DMS114 treated with DMSO at 0.1 percent for 48 hours (cell line): ENCODE results near the gene NSMF.

ENCODE experiments used
- DNase-seq: peaks from one replicate; lab custom pipeline; 2025; ENCODE audit not compliant: unreplicated experiment; lab: John Stamatoyannopoulos, UW

NSMF gene

GRCh38 chr9:137433349-137433915 lies 25.7 kb downstream of the NSMF start:
- DNase-seq: no peak

DNA sequence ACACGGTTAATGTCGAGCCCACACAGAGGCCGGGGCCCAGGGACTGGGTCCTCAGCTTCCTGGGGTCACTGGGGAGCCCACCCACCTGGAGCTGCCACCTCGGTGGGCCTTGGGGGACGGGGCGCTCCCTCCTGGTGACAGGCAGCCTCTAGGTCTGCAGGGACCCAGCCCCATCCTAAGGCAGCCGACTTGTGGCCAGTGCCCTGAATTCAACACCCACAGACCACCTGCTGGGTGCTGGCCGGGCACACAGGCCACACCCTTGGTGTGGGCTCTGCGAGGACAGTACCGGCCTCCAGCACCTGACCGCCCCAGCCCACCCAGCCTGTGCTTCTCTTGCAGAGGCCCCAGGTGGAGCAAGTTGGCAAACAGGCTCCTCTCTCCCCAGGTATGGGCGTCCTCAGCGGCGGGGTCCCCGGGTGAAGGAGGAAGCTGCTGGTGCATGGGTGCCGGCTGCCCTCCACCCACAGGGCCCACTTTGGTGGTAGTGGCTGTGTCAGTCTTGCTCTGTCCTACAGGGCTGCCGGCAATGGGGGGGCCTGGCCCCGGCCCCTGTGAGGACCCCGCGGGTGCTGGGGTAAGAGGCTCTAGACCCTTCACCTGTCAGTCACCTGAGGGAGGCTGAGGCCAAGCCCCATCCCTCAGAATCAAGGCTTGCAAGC lies 26.3 kb downstream of the NSMF start:
- DNase-seq: no peak

GRCh38 chr9:137431416-137431931 lies 27.7 kb downstream of the NSMF start:
- no peak for DNase-seq

DNA sequence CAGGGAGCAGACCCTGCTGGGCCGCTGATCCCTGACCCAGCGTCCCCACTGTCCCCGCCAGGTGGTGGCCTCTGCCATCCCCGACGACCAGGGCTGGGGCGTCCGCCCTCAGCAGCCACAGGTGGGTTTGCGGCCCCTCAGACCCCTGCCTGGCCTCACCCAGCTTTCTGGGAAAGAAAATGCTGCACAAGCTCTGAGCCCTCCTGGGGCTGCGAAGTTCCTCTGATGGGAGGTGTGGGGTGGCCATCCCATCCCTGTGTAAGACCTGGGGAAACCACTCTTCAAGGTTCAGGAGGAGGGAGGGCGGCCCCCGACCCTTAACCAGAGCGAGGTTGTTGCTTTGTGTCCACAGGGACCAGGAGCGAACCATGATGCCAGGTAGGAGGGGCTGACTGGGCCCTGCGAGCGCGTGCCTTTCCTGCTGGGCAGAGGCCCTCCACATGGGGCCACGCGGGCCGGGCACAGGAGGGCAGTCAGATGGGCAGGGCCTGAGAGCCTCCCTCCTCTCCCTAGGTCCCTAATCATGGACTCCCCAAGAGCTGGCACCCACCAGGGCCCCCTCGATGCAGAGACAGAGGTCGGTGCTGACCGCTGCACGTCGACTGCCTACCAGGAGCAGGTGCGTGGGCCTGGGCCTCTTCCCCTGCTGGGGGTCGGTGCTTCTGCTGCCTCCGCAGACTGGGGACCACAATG lies 28.3 kb downstream of the NSMF start:
- no peak for DNase-seq

DNA sequence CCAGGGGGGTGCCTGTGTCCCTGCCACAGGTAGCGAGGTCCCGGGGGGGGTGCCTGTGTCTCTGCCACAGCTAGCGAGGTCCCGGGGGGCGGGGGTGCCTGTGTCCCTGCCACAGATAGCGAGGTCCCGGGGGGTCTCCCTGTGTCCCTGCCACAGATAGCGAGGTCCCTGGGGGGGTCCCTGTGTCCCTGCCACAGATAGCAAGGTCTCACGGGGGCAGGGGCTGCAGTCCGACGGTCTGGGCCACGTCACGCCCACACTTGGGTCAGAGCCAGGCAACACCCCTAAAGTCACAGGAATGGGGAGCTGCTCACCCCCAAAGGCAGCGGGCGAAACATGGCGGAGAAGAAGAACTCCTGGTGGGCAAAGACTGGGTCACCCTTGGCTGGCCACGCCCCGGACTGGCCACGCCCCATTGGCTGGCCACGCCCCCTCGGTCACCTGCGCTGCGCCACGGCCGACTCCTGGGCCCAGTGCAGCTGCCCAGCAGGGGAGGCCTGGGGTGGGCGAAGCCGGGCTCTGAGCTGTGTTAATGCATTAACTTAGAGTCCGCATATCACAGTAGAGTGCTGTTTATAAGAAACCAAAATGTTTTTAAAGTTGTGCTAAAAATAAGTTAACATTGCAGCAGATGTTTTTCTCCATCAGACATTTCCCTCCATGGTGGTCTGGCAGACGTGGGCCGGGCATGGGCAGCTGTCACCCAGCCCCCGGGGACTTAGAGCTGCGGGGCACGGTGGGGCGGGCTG lies 29.0 kb downstream of the NSMF start:
- no peak for DNase-seq

GRCh38 chr9:137429546-137429890 lies 29.6 kb downstream of the NSMF start:
- no peak for DNase-seq

DNA sequence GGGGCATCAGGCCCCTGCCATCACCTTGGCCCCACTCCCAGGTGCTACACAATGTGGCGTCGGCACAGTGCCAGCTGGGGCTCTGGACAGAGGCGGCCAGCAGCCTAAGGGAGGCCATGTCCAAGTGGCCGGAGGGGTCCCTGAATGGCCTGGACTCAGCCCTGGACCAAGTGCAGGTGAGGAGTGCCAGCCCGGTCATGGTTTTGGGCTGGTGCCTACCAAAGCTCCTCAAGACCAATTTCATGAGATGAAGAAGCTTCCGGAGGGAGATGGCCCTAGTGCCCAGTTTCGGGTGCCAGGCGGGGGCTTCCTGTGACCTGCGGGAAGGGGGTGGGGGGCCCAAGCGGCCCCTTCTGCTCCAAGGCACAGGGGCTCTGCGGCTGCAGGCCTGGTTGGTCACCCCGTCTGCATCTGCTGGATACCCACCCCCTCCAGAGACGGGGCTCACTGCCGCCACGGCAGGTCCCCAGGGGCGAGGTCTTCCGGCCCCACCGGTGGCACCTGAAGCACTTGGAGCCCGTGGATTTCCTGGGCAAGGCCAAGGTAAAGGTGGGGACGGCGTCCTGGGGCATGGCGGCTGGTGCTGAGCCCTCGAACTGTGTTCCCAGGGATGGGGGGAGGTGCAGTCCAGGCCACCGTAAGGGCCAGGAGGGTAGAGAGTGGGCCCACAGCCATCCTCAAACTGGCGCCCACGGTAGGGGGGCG lies 30.1 kb downstream of the NSMF start:
- no peak for DNase-seq

DNA sequence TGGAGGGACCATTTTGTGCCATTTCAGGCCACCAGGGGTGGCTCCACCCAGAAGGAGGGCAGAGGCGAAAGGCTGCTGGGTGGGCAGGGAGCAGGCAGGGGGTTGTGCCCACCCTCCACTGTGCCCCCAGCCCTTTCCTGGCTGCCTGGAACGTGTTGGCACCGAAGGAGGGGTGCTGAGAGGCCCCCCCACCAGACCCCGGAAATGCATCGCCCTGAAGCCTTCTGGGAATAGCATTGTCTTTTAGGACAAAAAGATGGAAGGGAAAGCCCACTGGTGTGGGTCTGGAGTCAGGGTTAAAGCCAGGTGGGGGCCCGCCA lies 30.9 kb downstream of the NSMF start:
- no peak for DNase-seq

- DNase-seq: no peak
Observed at GRCh38 chr9:137427454-137428310, 31.5 kb downstream of the NSMF start.

GRCh38 chr9:137426018-137426681 lies 33.0 kb downstream of the NSMF start:
- no peak for DNase-seq

DNA sequence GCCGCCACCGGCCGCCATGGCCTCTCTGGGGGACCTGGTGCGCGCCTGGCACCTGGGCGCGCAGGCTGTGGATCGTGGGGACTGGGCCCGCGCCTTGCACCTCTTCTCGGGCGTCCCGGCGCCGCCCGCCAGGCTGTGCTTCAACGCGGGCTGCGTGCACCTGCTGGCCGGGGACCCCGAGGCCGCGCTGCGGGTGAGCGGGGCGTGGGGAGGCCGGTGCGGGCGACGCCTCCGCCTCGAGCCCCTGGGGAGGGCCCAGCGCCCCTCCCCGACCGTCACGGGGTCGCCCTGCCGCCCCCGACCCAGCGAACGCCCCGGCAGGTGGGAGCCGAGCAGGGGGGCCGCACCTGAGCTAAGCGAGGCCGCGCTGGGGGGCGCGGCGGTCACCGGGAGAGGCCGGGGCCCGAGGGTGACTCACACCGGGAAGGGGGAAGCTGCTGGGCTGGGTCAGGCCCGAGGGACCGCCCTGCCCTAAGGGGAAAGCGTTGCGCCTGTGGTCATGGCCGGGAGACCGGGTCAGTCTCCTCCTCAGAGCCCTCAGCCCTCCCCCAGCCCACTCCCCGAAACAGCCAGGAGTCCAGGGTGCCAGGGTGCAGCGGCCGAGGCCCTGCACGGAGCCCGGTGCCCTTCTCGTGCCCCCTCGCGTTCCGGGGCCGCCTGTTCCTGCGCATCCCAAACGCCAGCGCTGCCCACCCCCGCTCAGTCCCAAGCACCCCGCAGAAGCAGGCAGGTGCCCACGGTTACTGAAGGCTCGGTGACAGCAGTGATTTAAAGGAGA lies 35.4 kb downstream of the NSMF start:
- DNase-seq: no peak

DNA sequence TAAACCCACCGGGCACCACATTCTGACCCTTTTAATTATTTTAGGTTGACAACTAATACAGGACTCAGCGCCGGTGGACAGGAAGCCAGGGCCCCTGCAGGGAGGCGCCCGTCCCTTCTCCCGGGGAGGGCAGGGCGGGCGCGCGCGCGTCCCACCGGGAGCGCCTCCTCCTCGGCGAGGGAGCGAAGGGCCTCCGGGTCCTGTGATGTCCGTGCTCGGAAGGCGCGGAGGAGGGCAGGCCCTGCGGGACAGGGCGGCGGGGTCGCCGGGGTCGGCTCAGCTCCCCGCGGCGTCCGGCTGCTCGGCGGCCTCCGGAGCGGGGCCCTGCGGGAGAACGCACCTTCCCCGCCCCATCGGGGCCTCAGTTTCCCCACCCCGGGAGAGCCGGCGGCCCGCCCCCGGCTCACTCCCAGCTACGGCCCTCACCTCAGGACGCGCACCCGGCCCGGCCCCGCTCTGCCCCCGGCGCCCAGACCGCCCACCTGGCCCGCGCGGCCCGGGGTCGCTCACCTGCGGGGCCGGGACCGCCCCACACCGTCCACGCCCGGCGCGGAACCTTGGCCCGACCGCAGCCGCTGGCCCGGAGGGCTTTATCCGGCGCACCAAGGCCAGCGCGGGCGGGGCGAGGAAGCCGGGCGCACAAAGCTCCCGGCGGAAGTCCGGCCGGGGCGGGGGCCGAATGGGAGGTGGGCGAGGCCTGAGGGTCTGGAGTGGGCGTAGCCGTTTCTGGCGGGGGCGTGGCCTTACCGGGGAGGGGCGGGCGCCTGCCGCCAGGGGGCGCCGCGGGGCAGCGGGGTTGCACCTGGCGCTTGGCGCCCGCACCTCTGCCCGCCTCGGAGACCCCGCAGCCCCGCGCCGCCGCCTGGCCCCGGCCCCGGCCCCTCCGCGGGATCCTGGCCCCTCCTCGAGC lies 36.3 kb downstream of the NSMF start, which contains the start of the genes EXD3 and NOXA1:
EXD3 (minus strand) TSS at position 559 of the 910 bp plus-strand sequence. CDS start 27,805 bp downstream, outside the sequence.
NOXA1 (plus strand) TSS at position 790 of the 910 bp plus-strand sequence. CDS start 137 bp downstream, outside the sequence.
- peak; percentile 59 for DNase-seq

GRCh38 chr9:137421838-137422603 lies 37.1 kb downstream of the NSMF start:
- no peak for DNase-seq

DNA sequence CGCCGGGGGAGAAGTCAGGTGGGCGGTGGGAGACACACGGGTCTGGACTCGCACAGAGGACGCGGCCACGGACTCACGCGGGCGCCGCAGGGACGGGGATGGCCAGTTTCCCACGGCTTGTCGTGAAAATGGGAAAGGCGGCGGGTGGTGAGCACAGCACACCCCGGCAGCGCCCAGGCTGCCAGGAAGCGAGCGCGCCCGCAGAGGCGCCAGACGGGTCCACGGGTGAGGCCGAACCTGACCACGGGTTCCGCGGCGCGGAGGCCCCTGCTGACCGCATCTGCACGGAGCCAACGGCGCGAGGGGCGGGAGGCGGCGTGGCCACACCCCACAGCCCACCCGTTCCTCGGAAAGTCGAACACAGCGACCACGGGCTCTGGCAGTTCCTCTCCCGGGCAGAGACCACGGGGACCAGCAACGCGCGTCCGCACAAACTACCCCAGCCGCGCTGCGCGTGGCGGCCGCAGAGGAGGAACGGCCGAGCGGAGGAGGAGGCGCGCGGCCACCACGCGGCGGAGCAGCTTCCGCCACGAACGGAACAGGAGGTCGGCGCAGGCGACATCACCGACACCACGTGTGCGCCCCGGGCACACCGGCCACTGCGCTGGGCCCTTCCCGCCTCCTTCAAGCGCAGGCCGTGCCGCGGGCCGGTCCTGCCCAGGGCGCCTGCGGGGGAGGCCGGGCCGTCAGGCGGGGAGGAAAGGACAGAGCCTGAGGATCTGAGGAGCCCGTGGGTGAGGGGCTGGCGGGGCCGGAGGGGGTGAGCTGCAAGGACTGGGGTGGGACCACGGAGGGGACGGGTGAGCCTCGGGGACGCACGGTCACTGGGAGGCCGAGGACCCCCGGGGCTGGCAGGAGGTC lies 41.7 kb downstream of the NSMF start:
- DNase-seq: no peak

DNA sequence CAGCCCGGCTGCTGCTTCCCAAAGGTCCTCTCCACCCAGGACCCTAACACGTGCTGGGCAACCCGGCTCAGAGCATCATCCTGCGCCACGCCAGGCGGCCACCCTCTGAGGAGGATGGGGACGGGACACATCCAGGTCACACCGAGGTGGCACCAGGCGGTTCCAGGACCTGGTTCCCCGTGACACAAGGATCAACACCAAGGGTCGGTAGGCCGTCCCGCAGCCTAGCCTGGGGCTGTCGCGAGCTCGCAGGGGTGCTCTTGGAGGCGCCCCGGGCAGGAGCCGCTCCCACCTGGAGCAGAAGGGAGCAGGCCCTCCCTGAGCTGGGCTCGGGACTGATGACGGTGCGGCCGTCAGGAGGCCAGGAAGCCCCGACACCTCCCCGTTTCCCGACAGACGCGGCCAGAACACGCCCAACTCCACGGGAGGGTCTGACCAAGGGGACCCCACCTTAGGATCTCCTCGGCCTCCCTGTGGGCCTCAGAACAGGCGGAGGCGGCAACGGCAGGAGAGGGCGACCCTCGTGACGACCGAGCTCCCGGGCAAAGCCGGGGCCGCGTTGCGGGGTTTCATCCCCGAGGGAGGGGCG lies 42.5 kb downstream of the NSMF start:
- no peak for DNase-seq
